ENCODE data around the gene SLC10A2.
"Not testable (repeated sequence)": the region's sequence is repeated elsewhere in the genome, so short reads cannot be mapped to it uniquely, and the experiment has no call there.

Gene SLC10A2

DNA sequence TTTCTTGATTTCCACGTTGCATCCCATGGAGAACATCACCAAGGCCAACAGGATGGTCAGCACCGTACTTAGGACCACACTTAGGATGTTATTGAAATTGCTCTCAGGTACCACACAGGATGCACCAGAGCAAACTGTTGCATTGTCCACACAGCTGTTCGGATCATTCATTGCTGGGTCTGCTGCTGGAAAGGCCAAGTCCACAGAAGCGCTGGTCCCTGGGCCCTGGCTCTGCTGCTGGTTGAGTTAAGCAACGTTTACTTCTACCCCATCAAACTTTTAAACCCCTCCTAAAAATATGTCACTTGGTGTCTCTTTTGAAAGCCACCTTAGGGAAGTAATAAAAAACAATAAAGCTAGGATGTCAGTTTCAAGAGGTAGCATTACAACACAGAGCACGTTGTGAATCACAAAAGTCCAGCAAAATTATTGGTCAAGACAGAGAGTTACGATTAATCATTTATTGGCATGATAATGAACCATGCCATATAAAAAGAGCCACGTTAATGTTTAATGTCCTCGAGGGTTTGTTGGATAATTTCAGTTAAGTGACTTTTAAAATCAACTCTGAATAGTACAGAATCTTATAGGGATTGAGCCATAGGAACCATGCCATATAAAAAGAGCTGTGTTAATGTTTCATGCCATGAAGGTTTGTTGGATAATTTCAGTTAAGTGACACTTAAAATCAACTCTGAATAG, at the start of gene SLC10A2:
SLC10A2 (minus strand) TSS at position 339 of the 702 bp plus-strand sequence; CDS start at position 171, 168 bp downstream.
- CTCF ChIA-PET, result no interaction called here
- H3K27me3 Mint-ChIP-seq, result no peaks in the 10 kb centered on the region
- H3K27ac Mint-ChIP-seq, result no peak within 1 kb of the TSS
- no peak for DNase-seq
- H3K4me3 Mint-ChIP-seq, result no peak within 1 kb of the TSS
- H3K9me3 Mint-ChIP-seq, result no peaks in the 10 kb centered on the region
- H3K36me3 Mint-ChIP-seq, result no peaks in the 10 kb centered on the region
- no peaks in the 10 kb centered on the region for H3K4me1 Mint-ChIP-seq

DNA sequence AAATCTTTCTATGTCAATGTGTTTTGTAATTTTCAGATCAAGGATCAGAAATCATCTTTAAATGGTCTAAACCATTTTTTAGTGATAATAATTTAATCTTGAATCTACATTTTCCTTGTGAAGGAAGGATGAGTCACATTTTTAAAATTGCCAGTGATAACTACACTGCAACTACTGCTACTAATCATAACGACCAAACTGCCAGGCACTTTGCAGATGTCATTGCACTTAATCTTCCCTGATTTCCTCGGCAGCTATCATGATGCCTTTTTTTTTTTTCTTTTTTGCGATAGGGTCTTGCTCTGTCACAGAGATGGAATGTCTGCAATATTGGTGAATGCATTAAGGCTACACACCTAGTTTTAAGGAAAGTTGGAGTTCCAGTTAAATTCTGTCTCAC, 41.4 kb upstream of the SLC10A2 start:
- no peaks in the 10 kb centered on the region for H3K27me3 Mint-ChIP-seq
- H3K27ac Mint-ChIP-seq, result no peak overlapping the region
- no peaks in the 10 kb centered on the region for H3K4me1 Mint-ChIP-seq
- no peaks in the 10 kb centered on the region for H3K36me3 Mint-ChIP-seq
- no peak overlapping the region for H3K4me3 Mint-ChIP-seq
- no peaks in the 10 kb centered on the region for H3K9me3 Mint-ChIP-seq
- CTCF ChIA-PET, result no interaction called here
- DNase-seq, result no peak

GRCh38 chr13:103104340-103104739, 38.1 kb upstream of the SLC10A2 start:
- no peaks in the 10 kb centered on the region for H3K9me3 Mint-ChIP-seq
- H3K36me3 Mint-ChIP-seq, result no peaks in the 10 kb centered on the region
- no peaks in the 10 kb centered on the region for H3K4me1 Mint-ChIP-seq
- CTCF ChIA-PET, result no interaction called here
- no peak overlapping the region for H3K27ac Mint-ChIP-seq
- DNase-seq, result no peak
- no peak overlapping the region for H3K4me3 Mint-ChIP-seq
- H3K27me3 Mint-ChIP-seq, result no peaks in the 10 kb centered on the region

- H3K36me3 Mint-ChIP-seq, H3K4me3 Mint-ChIP-seq, H3K27me3 Mint-ChIP-seq, H3K4me1 Mint-ChIP-seq, DNase-seq, H3K27ac Mint-ChIP-seq, CTCF ChIA-PET, H3K9me3 Mint-ChIP-seq: not testable (repeated sequence)
Observed at GRCh38 chr13:103103456-103103855, 37.2 kb upstream of the SLC10A2 start.

GRCh38 chr13:103102482-103102881, 36.3 kb upstream of the SLC10A2 start:
- Mint-ChIP-seq H3K4me1 (no peaks in the 10 kb centered on the region), H3K36me3 (no peaks in the 10 kb centered on the region), H3K27me3 (no peaks in the 10 kb centered on the region), H3K27ac (no peak overlapping the region), H3K4me3 (no peak overlapping the region), H3K9me3 (no peaks in the 10 kb centered on the region)
- CTCF ChIA-PET, result no interaction called here
- DNase-seq, result no peak

DNA sequence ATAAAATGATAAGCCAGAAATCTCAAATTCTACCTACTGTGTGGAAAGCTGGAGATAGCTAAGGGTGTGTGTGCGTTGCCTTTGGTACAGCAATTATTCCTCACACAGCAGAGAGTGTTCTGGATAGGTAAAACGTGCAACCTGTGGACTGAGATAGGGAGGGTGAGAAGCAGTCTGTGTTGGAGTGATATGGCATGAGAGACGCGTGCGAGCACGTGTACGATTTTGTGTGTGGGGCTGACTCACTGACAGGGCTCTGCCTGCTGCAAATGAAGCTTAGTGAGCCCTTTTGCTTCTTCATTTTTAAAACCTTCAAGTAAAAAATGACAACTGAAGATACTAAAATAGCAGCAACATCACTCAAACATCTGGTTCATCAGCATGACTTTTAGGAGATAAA, 35.7 kb upstream of the SLC10A2 start:
- Mint-ChIP-seq H3K27ac (no peak overlapping the region), H3K9me3 (no peaks in the 10 kb centered on the region), H3K36me3 (no peaks in the 10 kb centered on the region), H3K27me3 (no peaks in the 10 kb centered on the region), H3K4me3 (no peak overlapping the region), H3K4me1 (no peaks in the 10 kb centered on the region)
- DNase-seq, result no peak
- CTCF ChIA-PET, result no interaction called here

GRCh38 chr13:103101500-103101899, 35.3 kb upstream of the SLC10A2 start:
- Mint-ChIP-seq H3K9me3 (no peaks in the 10 kb centered on the region), H3K27me3 (no peaks in the 10 kb centered on the region), H3K27ac (no peak overlapping the region), H3K4me1 (no peaks in the 10 kb centered on the region), H3K36me3 (no peaks in the 10 kb centered on the region), H3K4me3 (no peak overlapping the region)
- CTCF ChIA-PET, result no interaction called here
- DNase-seq, result no peak

DNA sequence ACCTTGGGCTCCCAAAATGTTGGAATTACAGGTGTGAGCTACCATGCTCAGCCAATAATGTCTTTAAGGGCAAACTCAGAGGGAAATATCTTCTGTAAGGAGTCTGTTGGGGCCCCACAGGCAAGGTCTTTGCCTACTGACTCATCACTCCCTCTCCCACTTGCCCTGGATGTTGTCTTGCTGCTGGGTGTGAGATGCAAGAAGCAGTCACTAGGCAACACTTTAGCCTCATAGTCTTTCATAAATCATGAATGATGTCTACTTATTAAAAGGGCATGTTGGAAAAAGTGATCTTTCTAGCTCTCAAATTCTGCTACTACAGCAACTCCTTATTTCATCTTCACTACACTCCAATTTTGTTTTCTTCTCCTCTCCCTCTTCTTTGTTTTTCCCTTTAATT, 34.6 kb upstream of the SLC10A2 start:
- Mint-ChIP-seq H3K4me3 (no peak overlapping the region), H3K27me3 (no peaks in the 10 kb centered on the region), H3K4me1 (no peaks in the 10 kb centered on the region), H3K9me3 (no peaks in the 10 kb centered on the region), H3K36me3 (no peaks in the 10 kb centered on the region), H3K27ac (no peak overlapping the region)
- CTCF ChIA-PET, result no interaction called here
- no peak for DNase-seq

GRCh38 chr13:103099722-103100293, 33.6 kb upstream of the SLC10A2 start:
- no peaks in the 10 kb centered on the region for H3K36me3 Mint-ChIP-seq
- no peaks in the 10 kb centered on the region for H3K27me3 Mint-ChIP-seq
- DNase-seq, result no peak
- CTCF ChIA-PET, result no interaction called here
- no peak overlapping the region for H3K4me3 Mint-ChIP-seq
- H3K27ac Mint-ChIP-seq, result no peak overlapping the region
- H3K9me3 Mint-ChIP-seq, result no peaks in the 10 kb centered on the region
- H3K4me1 Mint-ChIP-seq, result no peaks in the 10 kb centered on the region

DNA sequence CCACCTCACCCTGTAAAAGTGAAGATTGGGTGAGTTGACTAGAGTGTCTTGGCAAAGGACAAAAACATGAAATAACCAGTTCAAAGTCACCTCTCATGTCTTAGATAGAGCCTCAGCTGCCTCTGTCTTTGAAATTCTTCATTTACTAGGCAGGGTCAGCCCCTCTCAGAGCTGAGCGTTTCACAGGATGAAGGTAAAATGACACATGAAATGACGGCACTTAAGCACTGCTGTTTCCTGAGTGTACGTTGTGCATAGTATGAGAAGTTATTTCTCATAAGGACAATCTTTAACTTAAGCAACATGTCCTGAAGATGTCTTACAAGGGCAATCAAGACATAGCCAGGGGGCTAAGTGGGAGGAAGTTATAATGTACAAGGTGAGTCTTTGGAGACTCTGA, 32.3 kb upstream of the SLC10A2 start:
- Mint-ChIP-seq H3K4me3 (no peak overlapping the region), H3K27me3 (no peaks in the 10 kb centered on the region), H3K27ac (no peak overlapping the region), H3K9me3 (peaks cover 6% of the 10 kb centered on the region), H3K4me1 (no peaks in the 10 kb centered on the region), H3K36me3 (no peaks in the 10 kb centered on the region)
- CTCF ChIA-PET, result no interaction called here
- DNase-seq, result no peak

DNA sequence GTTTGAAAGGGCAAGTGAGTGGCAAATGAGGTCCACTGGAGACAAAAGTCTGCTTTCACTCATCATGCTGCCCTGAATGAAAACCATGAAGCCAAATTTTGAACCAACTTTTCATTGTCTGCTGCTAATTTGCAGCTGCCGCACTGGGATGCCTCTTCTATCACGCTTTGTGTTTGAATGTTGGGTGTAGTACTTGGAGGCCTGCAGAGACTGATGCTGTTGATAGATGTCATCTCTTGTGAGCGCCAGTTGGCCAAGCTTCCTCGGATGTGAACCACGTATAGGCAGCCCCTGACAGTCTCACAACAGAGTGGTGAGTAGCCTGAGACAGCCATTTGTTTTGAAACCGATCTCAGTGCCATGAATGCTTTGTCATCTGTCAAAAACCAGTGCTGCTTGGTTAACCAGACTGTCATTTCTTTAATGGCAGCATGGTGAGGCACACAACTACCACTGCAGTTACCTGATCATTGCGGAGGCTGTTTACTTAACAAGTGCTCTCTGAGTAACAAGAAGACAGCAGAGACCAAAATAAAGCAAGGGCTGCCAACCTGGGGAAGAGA, 31.2 kb upstream of the SLC10A2 start:
- no peak for DNase-seq
- Mint-ChIP-seq H3K36me3 (no peaks in the 10 kb centered on the region), H3K27ac (no peak overlapping the region), H3K4me3 (no peak overlapping the region), H3K4me1 (no peaks in the 10 kb centered on the region), H3K27me3 (no peaks in the 10 kb centered on the region), H3K9me3 (peaks cover 12% of the 10 kb centered on the region)
- CTCF ChIA-PET, result no interaction called here

- H3K36me3 Mint-ChIP-seq, CTCF ChIA-PET, H3K27me3 Mint-ChIP-seq, H3K27ac Mint-ChIP-seq, H3K4me3 Mint-ChIP-seq, H3K4me1 Mint-ChIP-seq, DNase-seq: not testable (repeated sequence)
- H3K9me3 Mint-ChIP-seq, result peaks cover 18% of the 10 kb centered on the region
Observed at GRCh38 chr13:103093649-103094048, 27.4 kb upstream of the SLC10A2 start.

GRCh38 chr13:103087275-103087674, 21.1 kb upstream of the SLC10A2 start:
- Mint-ChIP-seq H3K4me1 (no peaks in the 10 kb centered on the region), H3K27me3 (no peaks in the 10 kb centered on the region), H3K4me3 (no peak overlapping the region), H3K27ac (no peak overlapping the region), H3K36me3 (no peaks in the 10 kb centered on the region), H3K9me3 (peaks cover 5% of the 10 kb centered on the region)
- no peak for DNase-seq
- CTCF ChIA-PET, result no interaction called here

GRCh38 chr13:103081435-103081834, 15.2 kb upstream of the SLC10A2 start:
- DNase-seq, result no peak
- CTCF ChIA-PET, result no interaction called here
- no peaks in the 10 kb centered on the region for H3K27me3 Mint-ChIP-seq
- H3K4me1 Mint-ChIP-seq, result no peaks in the 10 kb centered on the region
- no peak overlapping the region for H3K27ac Mint-ChIP-seq
- no peaks in the 10 kb centered on the region for H3K9me3 Mint-ChIP-seq
- no peaks in the 10 kb centered on the region for H3K36me3 Mint-ChIP-seq
- H3K4me3 Mint-ChIP-seq, result no peak overlapping the region

DNA sequence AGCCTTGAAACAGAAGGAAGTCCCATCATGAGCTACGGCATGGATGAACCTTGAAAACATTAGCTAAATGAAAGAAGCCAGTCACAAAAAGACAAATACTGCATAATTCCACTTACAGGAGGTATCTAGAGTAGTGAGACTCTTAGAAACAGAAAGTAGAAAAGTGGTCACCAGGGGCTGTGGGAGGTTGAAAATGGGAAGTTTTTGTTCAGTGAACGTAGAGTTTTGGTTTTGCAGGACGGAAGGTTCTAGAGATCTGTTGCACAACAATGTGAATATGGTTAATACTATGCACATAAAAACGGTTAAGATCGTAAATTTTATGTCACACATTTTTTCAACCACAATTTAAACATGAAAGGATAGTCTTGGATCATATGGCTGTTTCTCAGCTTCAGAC, 11.9 kb upstream of the SLC10A2 start:
- no peak overlapping the region for H3K4me3 Mint-ChIP-seq
- H3K27me3 Mint-ChIP-seq, result no peaks in the 10 kb centered on the region
- CTCF ChIA-PET, result no interaction called here
- no peaks in the 10 kb centered on the region for H3K4me1 Mint-ChIP-seq
- no peaks in the 10 kb centered on the region for H3K9me3 Mint-ChIP-seq
- H3K27ac Mint-ChIP-seq, result no peak overlapping the region
- DNase-seq, result no peak
- no peaks in the 10 kb centered on the region for H3K36me3 Mint-ChIP-seq

Measured in activated naive CD4-positive, alpha-beta T cell treated with anti-CD3 and anti-CD28 coated beads, Interleukin-2, amount 10 ng/mL, durations not matched to agents 7 days and 5 days (primary cell).